Forelimb muscle (tissue), 1 donor: Measurements from ENCODE around the gene NME4. TPM values are rescaled to one million over a fixed set of nuclear protein-coding genes. Genes with fewer than 3 reads are reported as not detected.
"Not testable (repeated sequence)": the region's sequence is repeated elsewhere in the genome, so short reads cannot be mapped to it uniquely, and the experiment has no call there.

Experiments
- DNase-seq: peaks from one replicate; pipeline ENCODE4 v3.0.0-alpha.2; 2013; ENCODE audit warnings: low read depth
- polyA plus RNA-seq: library from polyadenylated mRNA; unstranded; fragments of 120-200 nt; gene quantifications from one replicate; pipeline ENCODE4 v1.2.1, GENCODE V29; 2013; ENCODE audit not compliant: insufficient read length

The NME4 gene
- polyA plus RNA-seq, 1 donor, result 66.4 TPM

- no peak for DNase-seq
These were observed 19.5 kb upstream of the NME4 start for GRCh38 chr16:377419-377951.

DNA sequence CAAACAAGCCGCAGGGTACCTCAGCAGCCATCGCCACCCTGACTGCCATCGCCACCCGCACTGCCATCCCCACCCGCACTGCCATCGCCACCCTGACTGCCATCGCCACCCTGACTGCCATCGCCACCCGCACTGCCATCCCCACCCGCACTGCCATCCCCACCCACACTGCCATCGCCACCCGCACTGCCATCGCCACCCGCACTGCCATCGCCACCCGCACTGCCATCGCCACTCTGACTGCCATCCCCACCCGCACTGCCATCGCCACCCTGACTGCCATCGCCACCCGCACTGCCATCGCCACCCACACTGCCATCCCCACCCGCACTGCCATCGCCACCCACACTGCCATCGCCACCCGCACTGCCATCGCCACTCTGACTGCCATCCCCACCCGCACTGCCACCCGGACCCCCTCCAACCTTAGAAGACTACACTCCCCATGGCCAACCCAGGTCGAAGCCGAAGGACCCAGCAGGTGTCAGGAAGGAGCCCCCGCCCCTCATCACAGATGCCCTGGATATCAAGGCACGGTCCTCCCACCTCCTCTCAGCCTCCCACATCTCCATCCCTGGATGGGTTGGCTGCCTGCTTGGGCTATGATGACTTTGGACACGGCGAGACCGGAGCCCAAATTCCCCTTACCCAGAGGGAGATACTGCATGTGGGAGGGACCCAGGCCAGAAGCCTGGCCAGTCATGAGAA is 18.7 kb upstream of the NME4 start:
- not testable (repeated sequence) for DNase-seq

- no peak for DNase-seq
These were observed 18.2 kb upstream of the NME4 start for GRCh38 chr16:378821-379182.

GRCh38 chr16:379183-379960 is 17.6 kb upstream of the NME4 start:
- DNase-seq, result no peak

DNA sequence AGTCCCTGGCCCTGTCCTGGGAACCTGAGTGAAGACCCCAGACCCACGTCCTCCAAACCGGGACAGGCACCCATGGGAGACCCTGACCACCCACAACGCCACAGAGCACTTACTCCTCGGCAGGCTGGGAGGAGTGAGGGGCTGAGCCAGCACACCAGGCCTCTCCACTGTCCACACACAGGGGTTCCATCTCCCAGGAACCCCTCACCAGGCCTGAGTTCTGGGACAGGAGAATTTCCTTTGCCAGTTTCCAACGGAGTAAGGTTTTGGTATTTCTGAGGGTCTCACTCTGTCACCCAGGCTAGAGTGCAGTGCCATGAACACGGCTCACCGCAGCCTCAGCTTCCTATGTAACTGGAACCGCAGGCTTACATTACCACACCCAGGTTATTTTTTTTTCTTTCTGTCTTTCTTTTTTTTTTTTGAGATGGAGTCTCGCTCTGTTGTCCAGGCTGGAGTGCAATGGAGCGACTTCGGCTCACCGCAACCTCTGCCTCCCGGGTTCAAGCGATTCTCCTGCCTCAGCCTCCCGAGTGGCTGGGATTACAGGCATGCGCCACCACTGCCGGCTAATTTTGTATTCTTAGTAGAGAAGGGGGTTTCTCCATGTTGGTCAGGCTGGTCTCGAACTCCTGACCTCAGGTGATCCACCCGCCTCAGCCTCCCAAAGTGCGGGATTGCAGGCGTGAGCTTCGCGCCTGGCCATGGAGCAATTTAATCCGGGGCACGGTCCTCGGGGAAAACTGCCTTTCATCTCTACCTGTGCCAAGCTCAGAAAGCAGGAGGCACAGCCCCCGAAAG is 16.8 kb upstream of the NME4 start:
- no peak for DNase-seq

GRCh38 chr16:380762-381011 is 16.3 kb upstream of the NME4 start:
- no peak for DNase-seq

DNA sequence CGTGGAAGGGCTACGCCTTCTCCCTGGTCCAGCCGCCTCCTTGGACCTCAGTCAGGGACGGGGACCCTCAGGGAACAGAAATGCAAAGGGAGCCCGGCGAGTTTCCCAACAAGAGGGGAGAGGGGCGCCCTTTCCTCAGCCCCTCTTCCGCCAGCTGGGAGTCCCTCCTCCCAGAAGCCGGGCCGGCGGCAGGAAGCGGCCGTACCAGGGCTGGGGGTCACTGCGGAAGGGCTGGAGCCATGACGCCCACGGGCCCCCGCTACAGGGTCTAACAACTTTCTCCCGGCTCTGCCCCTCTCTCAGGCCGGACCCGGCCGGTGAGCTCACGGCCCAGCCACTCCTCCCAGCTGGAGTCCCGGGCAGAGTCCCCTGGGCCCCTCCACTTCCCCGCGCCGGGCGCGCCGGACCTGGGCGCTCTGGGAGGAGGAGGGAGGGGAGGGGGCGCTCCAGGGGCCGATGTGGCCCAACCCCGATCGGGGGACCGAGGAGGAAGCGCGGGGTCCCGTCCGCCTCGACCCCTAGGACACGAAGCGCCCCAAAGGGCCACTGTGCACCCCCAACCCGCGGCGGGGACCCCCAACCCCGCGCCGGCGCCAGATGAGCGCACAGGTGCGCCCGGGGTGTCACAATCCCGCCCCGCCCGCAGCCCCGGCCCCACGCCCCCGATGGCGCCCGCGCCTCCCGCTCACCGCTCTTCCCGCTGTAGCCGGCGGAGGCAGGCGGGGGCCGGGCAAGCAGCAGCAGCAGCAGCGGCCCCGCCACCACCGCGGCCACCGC is 15.8 kb upstream of the NME4 start:
- no peak for DNase-seq

GRCh38 chr16:381789-382717 is 14.9 kb upstream of the NME4 start, which contains the start of gene PGAP6:
TSS of gene PGAP6 (minus strand) at chr16:381978. CDS start at chr16:381821, 157 bp downstream.
- DNase-seq, result no peak

DNA sequence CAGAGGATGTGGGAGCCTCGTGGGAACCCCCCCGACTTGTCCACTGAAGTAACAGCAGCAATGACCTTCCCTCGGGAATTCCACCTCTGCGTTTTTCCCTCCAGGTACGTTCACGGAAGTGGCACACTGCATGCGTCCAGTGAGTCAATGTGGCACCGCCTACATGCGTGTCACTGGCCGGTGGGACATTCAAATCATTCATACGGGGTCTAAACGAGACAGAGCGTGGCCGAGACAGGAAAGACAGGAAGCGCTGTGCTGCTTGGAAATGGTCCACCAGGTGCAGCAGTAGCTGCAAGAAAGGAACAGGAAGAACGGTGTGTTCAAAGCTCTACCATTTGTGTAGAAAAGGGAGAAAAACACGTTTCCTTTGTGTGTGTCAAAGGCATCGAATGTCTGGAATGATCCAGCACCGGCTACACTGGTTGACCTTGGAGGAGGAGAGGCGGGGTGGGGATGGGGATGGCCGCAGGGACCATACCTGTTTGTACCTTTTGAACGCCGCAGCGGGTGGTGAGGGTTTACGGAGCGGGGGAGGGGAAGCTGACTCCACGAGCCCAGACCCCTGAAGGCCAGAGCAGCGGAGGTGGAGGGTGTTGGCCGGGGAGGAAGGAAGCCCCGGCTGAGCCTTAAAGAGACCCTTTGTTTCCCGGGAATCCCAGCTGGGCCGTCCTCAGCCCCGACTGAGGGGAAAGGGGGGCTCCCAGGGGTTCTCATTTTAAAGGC is 13.5 kb upstream of the NME4 start:
- no peak for DNase-seq

DNA sequence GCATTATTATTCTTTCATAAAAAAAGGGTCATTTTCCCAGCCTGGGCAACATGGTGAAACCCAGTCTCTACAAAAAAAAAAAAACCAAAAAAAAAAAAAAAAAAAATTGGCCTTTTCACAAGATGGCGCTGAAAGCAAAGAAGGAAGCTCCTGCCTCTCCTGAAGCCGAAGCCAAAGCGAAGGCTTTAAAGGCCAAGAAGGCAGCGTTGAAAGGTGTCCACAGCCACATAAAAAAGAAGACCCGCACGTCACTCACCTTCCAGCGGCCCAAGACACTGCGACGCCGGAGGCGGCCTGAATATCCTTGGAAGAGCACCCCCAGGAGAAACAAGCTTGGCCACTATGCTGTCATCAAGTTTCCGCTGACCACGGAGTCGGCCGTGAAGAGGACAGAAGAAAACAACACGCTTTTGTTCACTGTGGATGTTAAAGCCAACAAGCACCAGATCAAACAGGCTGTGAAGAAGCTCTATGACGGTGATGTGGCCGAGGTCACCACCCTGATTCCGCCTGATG is 10.3 kb upstream of the NME4 start:
- no peak for DNase-seq

DNA sequence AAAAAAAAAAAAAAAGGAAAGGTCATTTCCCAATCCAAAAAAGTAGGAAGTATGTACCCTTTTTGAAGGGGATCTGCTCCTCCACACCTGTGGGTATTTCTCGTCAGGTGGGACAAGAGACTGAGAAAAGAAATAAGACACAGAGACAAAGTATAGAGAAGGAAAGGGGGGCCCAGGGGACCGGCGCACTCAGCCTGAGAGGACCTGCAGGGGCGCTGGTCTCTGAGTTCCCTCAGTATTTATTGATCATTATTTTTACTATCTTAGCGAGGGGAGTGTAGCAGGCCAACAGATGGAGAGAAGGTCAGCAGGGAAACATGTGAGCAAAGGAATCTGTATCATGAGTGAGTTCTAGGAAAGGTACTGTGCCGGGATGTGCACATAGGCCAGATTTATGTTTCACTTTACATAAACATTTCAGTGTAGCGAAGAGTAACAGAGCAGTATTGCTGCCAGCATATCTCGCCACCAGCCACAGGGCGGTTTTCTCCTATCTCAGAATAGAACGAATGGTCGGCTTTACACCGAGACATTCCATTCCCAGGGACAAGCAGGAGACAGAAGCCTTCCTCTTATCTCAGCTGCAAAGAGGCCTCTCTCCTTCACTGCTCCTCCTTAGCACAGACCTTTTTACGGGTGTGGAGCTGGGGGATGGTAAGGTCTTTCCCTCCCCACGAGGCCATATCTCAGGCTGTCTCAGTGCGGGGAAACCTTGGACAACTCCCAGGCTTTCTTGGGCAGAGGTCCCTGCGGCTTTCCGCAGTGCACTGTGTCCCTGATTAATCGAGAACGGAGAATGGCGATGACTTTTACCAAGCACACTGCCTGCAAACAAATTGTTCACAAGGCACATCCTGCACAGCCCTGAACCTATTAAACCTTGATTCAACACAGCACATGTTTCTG is 9.0 kb upstream of the NME4 start:
- not testable (repeated sequence) for DNase-seq

DNA sequence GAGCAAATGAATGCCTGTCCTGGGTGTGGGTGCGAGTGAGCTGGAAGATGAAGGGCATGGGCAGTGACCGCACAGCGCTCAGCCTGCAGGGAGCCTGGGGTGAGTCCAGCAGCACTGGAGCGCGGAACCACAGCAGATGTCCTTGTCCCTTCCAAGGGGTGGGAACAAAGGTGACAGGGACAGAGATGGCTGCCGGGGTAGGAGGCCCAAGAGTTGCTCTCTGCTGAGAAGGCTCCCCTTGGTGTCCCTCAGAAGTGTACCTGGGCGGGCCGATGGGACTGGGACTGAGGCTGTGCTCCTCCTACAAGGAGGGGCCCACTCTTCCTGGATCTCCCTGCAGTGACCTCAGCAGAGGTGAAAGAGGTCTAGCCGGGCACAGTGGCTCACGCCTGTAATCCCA is 7.6 kb upstream of the NME4 start:
- no peak for DNase-seq

DNA sequence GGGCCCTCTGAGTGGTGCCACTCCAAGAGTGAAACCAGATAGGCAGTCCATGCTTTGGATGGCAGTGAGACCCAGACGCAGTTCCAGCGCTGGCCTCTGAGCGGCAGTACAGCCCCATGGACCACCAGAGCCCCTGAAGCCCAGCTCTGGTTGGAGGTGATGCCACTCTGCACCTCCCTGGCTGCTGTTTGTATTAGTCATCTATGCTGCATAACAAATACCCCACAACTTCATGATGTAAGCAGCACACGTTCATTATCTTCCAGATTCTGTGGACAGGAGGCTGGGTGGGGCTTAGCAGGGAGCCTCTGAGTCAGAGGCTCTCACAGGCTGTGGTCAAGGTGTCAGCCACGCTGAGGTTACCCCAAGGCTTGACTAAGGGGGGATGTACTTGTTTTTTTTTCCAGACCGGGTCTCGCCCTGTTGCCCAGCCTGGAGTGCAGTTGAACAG is 5.1 kb upstream of the NME4 start:
- DNase-seq, result no peak

DNA sequence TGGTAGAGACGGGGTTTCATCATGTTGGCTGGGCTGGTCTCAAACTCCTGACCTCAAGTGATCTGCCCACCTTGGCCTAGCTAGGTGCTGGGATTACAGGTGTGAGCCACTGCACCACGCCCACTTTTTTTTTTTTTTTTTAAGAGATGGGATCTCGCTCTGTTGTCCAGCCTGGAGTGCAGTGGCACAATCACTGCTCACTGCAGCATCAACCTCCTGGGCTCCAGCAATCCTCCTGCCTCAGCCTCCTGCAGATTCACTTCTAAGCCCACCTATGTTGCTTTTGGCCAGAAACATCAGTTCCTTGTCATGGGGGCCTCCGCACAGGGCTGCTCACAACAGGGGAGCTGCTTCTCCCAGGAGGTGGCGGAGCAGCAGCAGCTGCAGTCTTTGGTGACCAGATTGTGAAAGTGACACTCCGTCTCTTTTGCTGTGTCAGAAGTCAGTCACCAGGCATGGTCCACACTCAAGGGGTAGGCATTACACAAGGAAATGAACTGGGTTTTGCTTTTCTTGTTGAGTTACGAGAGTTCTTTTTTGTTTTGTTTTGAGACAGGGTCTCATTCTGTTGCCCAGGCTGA is 4.5 kb upstream of the NME4 start:
- DNase-seq, result no peak

- DNase-seq, result no peak
These were observed 800 bp upstream of the NME4 start for GRCh38 chr16:396199-396598.

DNA sequence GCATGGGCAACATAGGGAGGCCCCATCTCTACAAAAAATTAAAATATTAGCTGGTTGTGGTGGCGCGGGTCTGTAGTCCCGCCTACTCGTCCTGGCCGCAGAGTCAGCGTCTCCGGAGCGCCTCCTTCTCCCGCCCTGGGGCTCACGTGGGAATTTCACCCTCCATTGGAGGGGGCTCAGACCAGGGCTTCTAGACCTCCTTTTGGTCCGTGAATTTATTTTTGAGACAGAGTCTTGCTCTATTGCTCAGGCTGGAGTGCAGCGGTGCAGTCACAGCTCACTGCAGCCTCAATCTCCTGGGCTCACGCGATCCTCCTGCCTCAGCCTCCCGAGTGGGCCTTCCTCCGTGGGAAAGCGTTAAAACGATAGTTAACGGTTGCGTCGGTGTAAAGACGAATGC is 394 bp upstream of the NME4 start:
- no peak for DNase-seq

DNA sequence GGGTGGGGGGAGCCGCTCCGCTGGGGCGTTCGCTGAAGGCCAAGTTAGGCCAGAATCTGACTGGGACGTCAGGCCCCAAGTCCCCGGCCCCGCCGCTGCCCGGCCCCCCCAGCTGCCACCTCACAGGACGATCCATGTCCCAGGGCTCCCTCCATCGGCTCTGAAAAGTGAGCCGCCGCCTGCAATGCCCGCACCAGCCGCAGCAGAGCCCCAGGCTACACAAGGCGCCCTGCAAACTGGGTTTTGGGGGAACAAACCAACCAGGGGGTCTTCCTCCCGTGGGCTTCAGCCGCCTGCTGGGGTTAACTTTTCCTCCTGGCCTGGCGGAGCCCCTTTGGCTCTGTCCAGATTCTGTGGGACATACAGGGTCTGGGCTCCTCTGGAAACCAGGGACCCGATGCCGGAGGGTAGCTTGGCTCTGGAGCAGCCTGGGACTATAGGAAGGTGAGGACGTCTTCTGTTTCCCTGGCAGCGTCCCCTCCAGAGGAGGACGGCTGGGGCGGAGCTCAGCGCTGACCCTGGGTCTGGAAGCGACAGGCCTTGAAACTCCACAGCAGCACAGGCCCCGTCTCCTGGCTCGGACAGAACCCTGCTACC is 835 bp downstream of the NME4 start:
- DNase-seq, result no peak
